Measurements from ENCODE around the gene PARL. TPM values are rescaled to one million over a fixed set of nuclear protein-coding genes. Genes with fewer than 3 reads are reported as not detected.

Gene PARL
- total RNA-seq, 2 donors from 2014 or later, result 34.1 to 58.3 TPM

- peaks cover 63% of the 10 kb centered on the region for H3K36me3 ChIP-seq
- no peaks in the 10 kb centered on the region for H3K27me3 ChIP-seq
- no peaks in the 10 kb centered on the region for H3K4me1 ChIP-seq
- no peak overlapping the region for H3K27ac ChIP-seq
- H3K9me3 ChIP-seq, result no peaks in the 10 kb centered on the region
- DNase-seq (ENCODE audit: low spot score), result no peak
- TF ChIP-seq, protein P1, sequence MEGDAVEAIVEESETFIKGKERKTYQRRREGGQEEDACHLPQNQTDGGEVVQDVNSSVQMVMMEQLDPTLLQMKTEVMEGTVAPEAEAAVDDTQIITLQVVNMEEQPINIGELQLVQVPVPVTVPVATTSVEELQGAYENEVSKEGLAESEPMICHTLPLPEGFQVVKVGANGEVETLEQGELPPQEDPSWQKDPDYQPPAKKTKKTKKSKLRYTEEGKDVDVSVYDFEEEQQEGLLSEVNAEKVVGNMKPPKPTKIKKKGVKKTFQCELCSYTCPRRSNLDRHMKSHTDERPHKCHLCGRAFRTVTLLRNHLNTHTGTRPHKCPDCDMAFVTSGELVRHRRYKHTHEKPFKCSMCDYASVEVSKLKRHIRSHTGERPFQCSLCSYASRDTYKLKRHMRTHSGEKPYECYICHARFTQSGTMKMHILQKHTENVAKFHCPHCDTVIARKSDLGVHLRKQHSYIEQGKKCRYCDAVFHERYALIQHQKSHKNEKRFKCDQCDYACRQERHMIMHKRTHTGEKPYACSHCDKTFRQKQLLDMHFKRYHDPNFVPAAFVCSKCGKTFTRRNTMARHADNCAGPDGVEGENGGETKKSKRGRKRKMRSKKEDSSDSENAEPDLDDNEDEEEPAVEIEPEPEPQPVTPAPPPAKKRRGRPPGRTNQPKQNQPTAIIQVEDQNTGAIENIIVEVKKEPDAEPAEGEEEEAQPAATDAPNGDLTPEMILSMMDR (IDR thresholded peaks at IDR 0.05), result no peak
- no peak overlapping the region for H3K4me3 ChIP-seq
Measured at GRCh38 chr3:183837894-183838293, 46.8 kb downstream of the PARL start.

DNA sequence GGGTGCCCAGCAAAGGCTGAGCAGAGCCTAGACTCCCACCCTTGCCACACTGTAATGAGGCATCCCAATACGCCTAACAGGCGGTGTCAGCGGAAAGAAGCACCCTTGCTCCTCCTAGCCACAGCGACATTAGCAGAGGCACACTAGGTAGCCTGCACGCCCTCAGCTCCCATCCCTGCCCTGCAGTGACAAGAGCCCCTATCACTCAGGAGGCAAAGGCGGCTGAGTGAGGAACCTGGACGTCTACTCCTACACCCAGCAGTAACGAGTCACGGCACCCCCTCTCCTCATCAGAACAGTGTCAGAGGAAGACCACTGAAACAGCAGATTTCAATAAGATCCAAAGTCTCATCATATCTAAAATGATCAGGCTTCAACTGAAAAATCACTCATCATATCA is 47.3 kb downstream of the PARL start:
- peaks cover 65% of the 10 kb centered on the region for H3K36me3 ChIP-seq
- no peaks in the 10 kb centered on the region for H3K4me1 ChIP-seq
- no peaks in the 10 kb centered on the region for H3K27me3 ChIP-seq
- H3K9me3 ChIP-seq, result no peaks in the 10 kb centered on the region
- TF ChIP-seq, protein P1 (IDR thresholded peaks at IDR 0.05), result no peak
- DNase-seq (ENCODE audit: low spot score), result no peak
- no peak overlapping the region for H3K4me3 ChIP-seq
- no peak overlapping the region for H3K27ac ChIP-seq

DNA sequence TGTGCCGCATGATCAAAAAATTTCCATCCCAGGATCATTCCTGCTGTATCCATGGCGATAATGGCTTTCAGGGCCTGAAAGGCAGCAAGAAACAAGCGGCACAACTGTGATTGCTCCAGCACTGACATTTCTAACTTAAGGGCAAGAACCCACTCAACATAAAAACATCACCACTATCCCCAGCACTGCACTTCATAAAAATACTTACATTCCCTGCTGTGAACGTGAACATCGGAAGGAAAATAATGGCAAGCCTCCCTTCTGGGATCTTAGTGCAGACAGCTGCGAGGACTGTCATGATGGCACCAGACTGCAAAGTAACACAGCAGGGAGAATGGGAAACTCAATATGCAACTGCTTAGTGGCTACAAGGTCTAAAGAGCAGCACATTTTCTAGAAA is 51.2 kb downstream of the PARL start:
- DNase-seq (ENCODE audit: low spot score), result no peak
- H3K27ac ChIP-seq, result no peak overlapping the region
- peaks cover 44% of the 10 kb centered on the region for H3K36me3 ChIP-seq
- no peaks in the 10 kb centered on the region for H3K4me1 ChIP-seq
- no peaks in the 10 kb centered on the region for H3K27me3 ChIP-seq
- H3K4me3 ChIP-seq, result no peak overlapping the region
- H3K9me3 ChIP-seq, result no peaks in the 10 kb centered on the region
- TF ChIP-seq, protein P1 (IDR thresholded peaks at IDR 0.05), result no peak

- Histone ChIP-seq H3K4me1 (peaks cover 0 to 11% of the 10 kb centered on the region in 2 donors), H3K36me3 (peaks cover 36% of the 10 kb centered on the region), H3K27me3 (no peaks in the 10 kb centered on the region), H3K9me3 (no peaks in the 10 kb centered on the region), H3K4me3 (no peak overlapping the region), H3K27ac (no peak overlapping the region)
- TF ChIP-seq, protein P1 (IDR thresholded peaks at IDR 0.05), result no peak
- peak; percentile 28 for DNase-seq (ENCODE audit: low spot score)
Measured at GRCh38 chr3:183830187-183830586, 54.5 kb downstream of the PARL start.

DNA sequence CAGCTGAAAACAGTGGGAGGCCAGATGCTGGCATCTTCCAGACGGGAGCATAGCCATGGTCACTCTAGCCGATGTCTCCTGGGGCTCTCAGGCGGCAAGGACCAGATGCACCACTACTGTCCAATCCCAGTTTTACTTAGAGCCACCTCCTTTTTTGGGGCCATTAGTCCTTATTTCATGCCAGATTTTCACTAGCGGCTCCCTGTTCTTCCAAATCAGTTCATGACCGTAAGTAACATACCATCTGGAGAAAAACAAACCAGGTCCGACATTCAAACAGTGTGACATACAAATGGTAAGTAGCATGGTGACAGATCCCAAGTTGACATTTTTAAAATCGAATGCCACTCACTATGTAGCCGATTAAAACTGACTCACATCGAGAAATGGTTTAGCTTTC is 55.2 kb downstream of the PARL start:
- no peak for DNase-seq (ENCODE audit: low spot score)
- H3K4me1 ChIP-seq, result peaks cover 0 to 18% of the 10 kb centered on the region in 2 donors
- H3K4me3 ChIP-seq, result no peak overlapping the region
- no peaks in the 10 kb centered on the region for H3K9me3 ChIP-seq
- H3K27me3 ChIP-seq, result no peaks in the 10 kb centered on the region
- TF ChIP-seq, protein P1 (IDR thresholded peaks at IDR 0.05), result no peak
- peaks cover 35% of the 10 kb centered on the region for H3K36me3 ChIP-seq
- no peak overlapping the region for H3K27ac ChIP-seq

DNA sequence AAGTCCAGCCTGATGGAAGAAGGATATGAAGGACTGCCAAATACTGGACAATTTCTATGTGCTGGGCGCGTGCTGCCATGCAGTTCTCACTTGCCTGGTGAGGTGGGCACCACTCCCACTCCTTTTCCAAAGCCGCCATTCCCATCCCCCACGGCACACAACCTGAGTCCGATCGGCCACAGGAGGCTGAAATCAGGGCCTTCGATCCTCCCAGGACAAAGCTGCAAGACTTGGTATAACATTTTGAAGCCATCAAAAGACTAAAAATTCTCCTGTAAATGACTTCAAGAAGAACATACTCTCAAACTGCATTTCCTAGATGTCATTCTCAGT is 56.2 kb downstream of the PARL start:
- H3K9me3 ChIP-seq, result no peaks in the 10 kb centered on the region
- no peak overlapping the region for H3K4me3 ChIP-seq
- H3K4me1 ChIP-seq, result peaks cover 0 to 24% of the 10 kb centered on the region in 2 donors
- H3K27ac ChIP-seq, result no peak overlapping the region
- no peak for DNase-seq (ENCODE audit: low spot score)
- H3K27me3 ChIP-seq, result no peaks in the 10 kb centered on the region
- peaks cover 28% of the 10 kb centered on the region for H3K36me3 ChIP-seq
- TF ChIP-seq, protein P1 (IDR thresholded peaks at IDR 0.05), result no peak
